ENCODE data around the gene RAPGEF5.
A peak's percentile ranks its signal among the peaks of the same experiment; 100 is the strongest.

The RAPGEF5 gene

DNA sequence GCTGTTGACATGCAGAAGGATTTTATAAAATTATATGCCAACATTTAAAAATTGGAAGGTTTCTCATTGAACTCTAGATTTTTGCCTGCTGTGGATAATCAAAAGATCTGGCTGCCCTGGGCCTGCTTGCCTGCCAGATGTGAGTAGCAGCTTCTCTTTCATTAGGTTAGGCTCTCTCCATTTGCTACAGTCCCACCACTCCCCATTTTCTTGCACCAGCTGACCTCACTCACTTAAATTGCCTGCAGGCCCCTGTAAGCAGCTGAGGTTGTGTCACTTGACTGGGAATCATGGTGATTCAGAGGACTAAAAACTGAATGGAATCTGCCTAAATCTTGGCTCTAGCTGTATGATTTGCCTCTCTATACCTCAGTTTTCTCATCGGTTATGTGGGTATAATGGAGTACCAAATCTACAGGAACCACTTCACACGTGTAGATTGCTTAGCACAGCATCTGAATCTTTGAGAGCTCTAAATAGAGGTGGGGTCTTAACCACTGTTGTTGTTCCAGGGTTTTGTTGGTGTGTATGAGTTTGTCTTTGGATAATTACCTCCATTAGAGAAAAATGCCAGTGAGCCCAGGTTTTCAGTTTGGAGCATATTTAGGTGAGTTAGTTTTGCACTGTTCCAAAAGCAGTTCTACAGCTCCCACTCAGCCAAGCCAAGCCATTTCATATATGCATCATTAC, 18.6 kb upstream of the RAPGEF5 start:
- H3K4me1 ChIP-seq: peaks cover 56% of the 10 kb centered on the region
- no peak overlapping the region for H3K4me3 ChIP-seq (ENCODE audit: low read depth, low read length)
- peak; percentile 79 for DNase-seq
- no peaks in the 10 kb centered on the region for H3K9me3 ChIP-seq
- no peaks in the 10 kb centered on the region for H3K27me3 ChIP-seq
- TF ChIP-seq, protein P1, sequence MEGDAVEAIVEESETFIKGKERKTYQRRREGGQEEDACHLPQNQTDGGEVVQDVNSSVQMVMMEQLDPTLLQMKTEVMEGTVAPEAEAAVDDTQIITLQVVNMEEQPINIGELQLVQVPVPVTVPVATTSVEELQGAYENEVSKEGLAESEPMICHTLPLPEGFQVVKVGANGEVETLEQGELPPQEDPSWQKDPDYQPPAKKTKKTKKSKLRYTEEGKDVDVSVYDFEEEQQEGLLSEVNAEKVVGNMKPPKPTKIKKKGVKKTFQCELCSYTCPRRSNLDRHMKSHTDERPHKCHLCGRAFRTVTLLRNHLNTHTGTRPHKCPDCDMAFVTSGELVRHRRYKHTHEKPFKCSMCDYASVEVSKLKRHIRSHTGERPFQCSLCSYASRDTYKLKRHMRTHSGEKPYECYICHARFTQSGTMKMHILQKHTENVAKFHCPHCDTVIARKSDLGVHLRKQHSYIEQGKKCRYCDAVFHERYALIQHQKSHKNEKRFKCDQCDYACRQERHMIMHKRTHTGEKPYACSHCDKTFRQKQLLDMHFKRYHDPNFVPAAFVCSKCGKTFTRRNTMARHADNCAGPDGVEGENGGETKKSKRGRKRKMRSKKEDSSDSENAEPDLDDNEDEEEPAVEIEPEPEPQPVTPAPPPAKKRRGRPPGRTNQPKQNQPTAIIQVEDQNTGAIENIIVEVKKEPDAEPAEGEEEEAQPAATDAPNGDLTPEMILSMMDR (IDR thresholded peaks at IDR 0.05; ENCODE audit: low read depth, low read length): no peak
- H3K36me3 ChIP-seq: no peaks in the 10 kb centered on the region

DNA sequence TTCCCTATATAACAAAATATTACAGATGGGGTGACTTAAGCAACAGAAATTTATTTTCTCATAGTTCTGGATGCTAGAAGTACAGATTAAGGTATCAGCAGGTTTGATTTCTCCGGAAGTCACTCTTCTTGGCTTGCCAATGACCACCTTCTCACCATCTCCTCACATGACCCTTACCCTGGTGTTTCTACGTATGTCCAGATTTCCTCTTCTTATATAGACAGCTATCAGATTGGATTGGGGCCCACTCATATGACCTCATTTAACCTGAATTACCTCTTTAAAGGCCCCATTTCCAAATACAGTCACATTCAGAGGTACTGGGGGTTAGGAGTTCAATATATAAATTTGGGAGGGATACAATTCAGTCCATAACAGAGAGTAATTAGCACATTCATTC, 17.0 kb upstream of the RAPGEF5 start:
- Histone ChIP-seq H3K36me3 (no peaks in the 10 kb centered on the region), H3K4me3 (ENCODE audit: low read depth, low read length) (no peak overlapping the region), H3K27me3 (no peaks in the 10 kb centered on the region), H3K4me1 (peaks cover 56% of the 10 kb centered on the region), H3K9me3 (no peaks in the 10 kb centered on the region)
- peak; percentile 39 for DNase-seq
- TF ChIP-seq, protein P1 (IDR thresholded peaks at IDR 0.05; ENCODE audit: low read depth, low read length): no peak

DNA sequence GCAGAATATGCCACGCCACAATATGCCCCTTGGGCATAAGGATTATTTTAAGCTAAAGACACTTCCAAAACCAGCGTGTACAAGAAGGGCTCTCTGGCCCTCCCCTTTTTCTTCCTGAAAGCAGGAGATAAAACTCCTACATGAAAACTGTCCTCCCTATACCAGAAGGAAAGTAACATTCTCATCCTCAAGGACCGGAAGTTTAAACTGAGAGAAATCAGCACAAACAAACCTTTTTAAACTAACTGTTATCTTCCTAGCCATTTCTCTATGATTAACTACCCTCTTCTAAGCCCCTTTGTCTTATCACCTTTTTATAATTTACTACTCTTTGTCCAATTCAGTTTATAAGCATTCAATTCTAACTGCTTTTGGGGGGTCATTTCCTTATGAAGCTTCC, 16.4 kb upstream of the RAPGEF5 start:
- no peak for DNase-seq
- H3K4me3 ChIP-seq (ENCODE audit: low read depth, low read length): no peak overlapping the region
- H3K4me1 ChIP-seq: peaks cover 56% of the 10 kb centered on the region

DNA sequence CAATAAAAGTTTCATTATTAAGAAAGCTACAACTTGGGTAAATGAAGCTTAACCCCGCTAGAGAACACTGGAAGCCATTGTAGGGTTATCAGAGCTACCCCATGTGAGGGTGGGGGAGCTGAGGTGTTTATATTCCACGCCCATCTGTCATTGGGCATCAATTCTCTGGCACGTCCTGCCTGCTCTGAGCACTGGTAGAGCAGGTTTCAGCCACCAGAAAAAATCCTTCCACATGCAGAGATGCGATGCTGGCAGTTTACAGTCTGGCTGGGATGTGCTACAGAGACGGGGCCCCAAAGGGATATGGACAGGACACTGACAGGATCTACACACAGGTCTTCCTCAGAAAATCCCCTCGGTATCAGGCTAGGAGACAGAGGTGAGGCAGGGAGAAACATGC, 15.9 kb upstream of the RAPGEF5 start:
- Histone ChIP-seq H3K36me3 (no peaks in the 10 kb centered on the region), H3K9me3 (no peaks in the 10 kb centered on the region), H3K4me3 (ENCODE audit: low read depth, low read length) (no peak overlapping the region), H3K4me1 (peaks cover 52% of the 10 kb centered on the region), H3K27me3 (no peaks in the 10 kb centered on the region)
- TF ChIP-seq, protein P1 (IDR thresholded peaks at IDR 0.05; ENCODE audit: low read depth, low read length): no peak
- DNase-seq: no peak

More for the DNA sequence above, 16.4 kb upstream of the RAPGEF5 start:
- TF ChIP-seq, protein P1 (IDR thresholded peaks at IDR 0.05; ENCODE audit: low read depth, low read length): no peak
- Histone ChIP-seq H3K36me3 (no peaks in the 10 kb centered on the region), H3K9me3 (no peaks in the 10 kb centered on the region), H3K27me3 (no peaks in the 10 kb centered on the region)

DNA sequence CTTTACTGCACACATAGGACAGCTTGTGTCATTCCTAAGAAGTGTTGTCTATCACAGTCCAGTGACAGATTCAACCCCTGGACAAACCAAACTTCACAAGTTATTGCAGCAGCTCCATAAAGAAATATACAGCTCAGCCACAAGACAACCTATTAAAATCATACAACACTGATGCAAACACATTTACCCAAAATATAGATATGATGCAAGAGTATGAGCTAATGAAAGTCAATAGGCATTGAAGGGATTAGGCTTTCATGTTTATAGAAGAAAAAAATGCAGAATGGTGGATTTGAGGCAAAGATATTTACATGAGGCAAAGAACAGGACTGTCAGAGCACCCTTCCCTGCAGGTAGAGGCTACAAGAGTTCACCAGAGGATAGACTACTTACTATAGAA, 14.9 kb upstream of the RAPGEF5 start:
- H3K36me3 ChIP-seq: no peaks in the 10 kb centered on the region
- peaks cover 44% of the 10 kb centered on the region for H3K4me1 ChIP-seq
- H3K27me3 ChIP-seq: no peaks in the 10 kb centered on the region
- TF ChIP-seq, protein P1 (IDR thresholded peaks at IDR 0.05; ENCODE audit: low read depth, low read length): no peak
- DNase-seq: no peak
- H3K4me3 ChIP-seq (ENCODE audit: low read depth, low read length): no peak overlapping the region
- H3K9me3 ChIP-seq: no peaks in the 10 kb centered on the region

DNA sequence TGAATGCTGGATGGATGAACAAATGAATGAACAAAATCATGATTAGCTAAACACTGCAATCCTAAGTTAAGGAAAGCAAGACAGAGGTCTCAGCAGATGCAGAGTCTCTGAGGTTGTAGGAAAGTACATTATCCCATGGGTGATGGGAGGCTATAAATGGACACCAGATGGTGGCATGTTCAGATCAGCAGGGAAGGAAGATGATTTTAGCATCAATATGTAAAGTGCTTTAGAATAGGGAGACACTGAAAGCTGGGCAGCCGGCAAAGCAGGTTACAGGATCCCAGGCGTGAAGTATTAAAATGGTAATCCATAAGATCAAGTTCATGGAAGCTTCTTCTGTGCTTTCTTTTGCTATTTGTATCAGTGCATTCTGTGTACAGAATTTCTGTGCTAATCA, 7.9 kb upstream of the RAPGEF5 start:
- TF ChIP-seq, protein P1 (IDR thresholded peaks at IDR 0.05; ENCODE audit: low read depth, low read length): no peak
- H3K36me3 ChIP-seq: no peaks in the 10 kb centered on the region
- H3K27me3 ChIP-seq: no peaks in the 10 kb centered on the region
- no peak overlapping the region for H3K4me3 ChIP-seq (ENCODE audit: low read depth, low read length)
- no peak for DNase-seq
- peaks cover 21% of the 10 kb centered on the region for H3K4me1 ChIP-seq
- peaks cover 3% of the 10 kb centered on the region; the same call in 1 of the 2 replicates for H3K9me3 ChIP-seq
